Measurements from ENCODE around the gene PGA4. TPM values are rescaled to one million over a fixed set of nuclear protein-coding genes. Genes with fewer than 3 reads are reported as not detected.
A peak's percentile ranks its signal among the peaks of the same experiment; 100 is the strongest.

Gene PGA4
- total and polyA plus RNA-seq, 2 of the 8 experiments (the other 6 are each of a cell fraction or from before 2014, with no cell fraction given), result 1.3 TPM; not detected in 1

DNA sequence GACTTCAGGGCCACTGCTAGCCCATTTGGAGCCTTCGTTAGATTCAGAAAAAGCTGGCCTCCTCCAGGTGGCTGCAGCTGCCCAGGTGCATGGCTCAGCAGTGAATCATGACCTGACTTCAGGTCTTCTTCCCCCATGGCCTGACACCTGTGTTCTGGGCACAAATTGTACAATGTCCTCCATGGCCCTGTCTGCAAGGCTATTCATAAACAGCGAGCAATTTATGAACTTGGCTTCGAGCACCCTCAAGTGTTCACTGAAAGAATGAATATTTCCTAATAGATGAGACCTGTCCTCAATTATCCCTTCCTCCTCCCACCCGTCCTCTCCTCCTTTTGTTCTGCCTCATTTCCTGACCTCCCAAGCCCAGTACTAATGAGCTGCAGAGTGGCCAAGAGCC, 48.7 kb upstream of the PGA4 start:
- Histone ChIP-seq H3K79me1 (ENCODE audit: low read depth, low read length) (no peaks in the 10 kb centered on the region), H3K4me3 (ENCODE audit: extremely low read depth in 1 of 4, insufficient read depth in 2 of 4, low read depth in 3 of 4, low read length in 4 of 4) (no peak overlapping the region), H3K56ac (replicated peaks; ENCODE audit: insufficient read length, low read depth, low read length) (no peak overlapping the region), H2BK5ac (ENCODE audit: low read depth, low read length) (no peak overlapping the region), H4K5ac (ENCODE audit: insufficient read length, low read depth, low read length) (no peak overlapping the region), H3K9me3 (ENCODE audit: insufficient read depth in 2 of 2, low read depth in 1 of 2, low read length in 1 of 2) (0 out of 4 replicates have a peak, but pooled peaks cover 0 to 3% of the 10 kb centered on the region in 2 experiments), H3K4me1 (replicated peaks in 1 of 4; ENCODE audit: control insufficient read depth in 3 of 4, insufficient read depth in 4 of 4, low read length in 3 of 4) (no peaks in the 10 kb centered on the region), H2BK12ac (ENCODE audit: low read depth, low read length) (no peak overlapping the region), H4K91ac (replicated peaks; ENCODE audit: insufficient read length, low read length) (no peak overlapping the region), H3K9ac (replicated peaks in 1 of 4; ENCODE audit: extremely low read depth in 1 of 4, low read depth in 3 of 4, low read length in 3 of 4) (no peak overlapping the region), H2AFZ (ENCODE audit: low read length) (no peak overlapping the region), H3K27ac (ENCODE audit: low read depth, low read length) (no peak overlapping the region), H2BK20ac (ENCODE audit: low read length) (no peak overlapping the region), H2BK120ac (replicated peaks; ENCODE audit: low read depth, low read length) (no peak overlapping the region), H3K4me2 (ENCODE audit: insufficient read depth in 1 of 2, low read depth in 2 of 2, low read length in 2 of 2) (no peak overlapping the region), H3K36me3 (ENCODE audit: control insufficient read depth in 2 of 4, insufficient read depth in 4 of 4, low read length in 3 of 4) (no peaks in the 10 kb centered on the region), H3K27me3 (replicated peaks in 1 of 4; ENCODE audit: control insufficient read depth in 3 of 4, extremely low read depth in 1 of 4, insufficient read depth in 3 of 4, low read length in 3 of 4) (0 out of 7 replicates have a peak, but pooled peaks cover 0 to 3% (median 0%) of the 10 kb centered on the region in 4 experiments), H3K23ac (ENCODE audit: insufficient read length) (no peak overlapping the region), H4K20me1 (replicated peaks in 1 of 2; ENCODE audit: control insufficient read depth in 1 of 2, insufficient read depth in 2 of 2, low read length in 2 of 2) (peaks cover 0 to 1% of the 10 kb centered on the region in 2 experiments), H3K4ac (replicated peaks; ENCODE audit: insufficient read length, low read depth, low read length) (no peak overlapping the region), H4K8ac (ENCODE audit: extremely low read depth, insufficient read depth, low read length) (no peak overlapping the region), H3K14ac (ENCODE audit: insufficient read length) (no peak overlapping the region), H2AK5ac (ENCODE audit: low read depth, low read length) (no peak overlapping the region), H3K18ac (ENCODE audit: extremely low read depth, low read length) (no peak overlapping the region), H2BK15ac (ENCODE audit: low read length) (no peak overlapping the region), H3K23me2 (ENCODE audit: low read depth, low read length) (no peaks in the 10 kb centered on the region), H3K79me2 (ENCODE audit: control insufficient read depth in 1 of 2, insufficient read depth in 2 of 2, low read length in 2 of 2) (no peaks in the 10 kb centered on the region)
- no peak for FAIRE-seq
- 88% methylated on average over 4 of the region's 4 CpGs; no CpG with 5 or more reads in 1 of the 2 experiments for WGBS, 2 experiments (ENCODE audit: extremely low coverage in 1 of 2, insufficient coverage in 1 of 2, insufficient read length in 1 of 2, insufficient replicate concordance in 2 of 2, low coverage in 1 of 2, low lambda C conversion rate in 2 of 2, missing lambda C conversion rate in 1 of 2)
- ChIA-PET CTCF (ENCODE audit: partially characterized antibody) (interaction anchor here (0.6 to 2.3 kb wide), 2 partner anchors 14 to 214 kb away, joined by 3 to 9 read pairs; no protein-coding TSS in a partner anchor), POLR2A (ENCODE audit: partially characterized antibody) (no interaction called here)
- TF ChIP-seq TCF12 (IDR thresholded peaks at IDR 0.05; ENCODE audit: low read depth, low read length), result no peak
- peak in 1 of 2 experiments; percentile 4; a peak in 1 of 4 replicates for TF ChIP-seq RAD21 (IDR thresholded peaks at IDR 0.05 in 1 of 2, conservative IDR thresholded peaks at IDR 0.05 in 1 of 2; ENCODE audit: low read depth in 2 of 2, low read length in 2 of 2)
- no peak for DNase-seq (ENCODE audit: low read depth in 1 of 2, low spot score in 2 of 2)
